ENCODE data around the gene ASPHD2. TPM values are rescaled to one million over a fixed set of nuclear protein-coding genes. Genes with fewer than 3 reads are reported as not detected.

The ASPHD2 gene
- total and polyA plus RNA-seq, 4 donors: 3.7 to 12.8 (median 10.0) TPM

DNA sequence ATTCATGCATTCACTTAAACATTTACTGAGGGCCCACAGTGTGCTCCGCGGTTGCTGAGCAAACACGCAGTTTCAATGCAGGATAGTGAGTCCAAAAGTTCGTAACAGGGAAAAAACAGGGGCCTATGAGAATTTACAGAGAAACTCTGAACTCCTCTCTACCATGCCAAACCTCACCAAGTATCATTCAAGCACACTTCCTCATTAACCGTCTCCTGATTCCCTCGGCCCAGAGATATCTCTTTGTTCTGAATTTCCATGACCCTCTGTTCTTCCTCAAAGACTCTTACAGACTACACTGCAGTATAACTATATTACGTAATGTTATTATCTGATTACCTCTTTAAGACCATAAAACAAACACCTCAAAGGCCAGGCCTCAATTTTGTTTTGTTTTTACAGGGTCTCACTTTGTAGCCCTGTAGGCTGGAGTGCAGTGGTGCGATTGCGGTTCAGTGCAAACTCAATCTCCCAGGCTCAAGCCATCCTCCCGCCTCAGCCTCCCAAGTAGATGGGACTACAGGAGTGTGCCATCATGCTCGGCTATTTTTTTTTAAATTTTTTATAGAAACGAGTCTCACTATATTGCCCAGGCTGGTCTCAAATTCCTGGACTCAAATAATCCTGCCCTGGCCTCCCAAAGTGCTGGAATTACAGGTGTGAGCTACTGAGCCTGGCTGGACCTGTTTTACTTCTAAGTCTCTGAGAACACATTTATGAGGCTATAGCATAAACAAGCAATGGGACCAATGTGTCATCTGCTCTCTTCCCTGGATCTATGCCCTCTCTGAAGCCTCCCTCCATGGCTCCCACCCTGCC lies 50.9 kb downstream of the ASPHD2 start:
- H3K4me3 ChIP-seq (ENCODE audit: low read depth, low read length): peak overlapping the region; percentile 17
- H3K9me3 ChIP-seq (ENCODE audit: control insufficient read depth, insufficient read depth, low read length): no peaks in the 10 kb centered on the region
- 75% methylated on average over 9 of the region's 12 CpGs for WGBS (ENCODE audit: insufficient coverage)
- peak overlapping the region; percentile 6 for H3K27ac ChIP-seq (ENCODE audit: low read depth, low read length)
- H3K27me3 ChIP-seq (ENCODE audit: control insufficient read depth, insufficient read depth, low read length): no peaks in the 10 kb centered on the region
- peaks cover 17% of the 10 kb centered on the region for H3K4me1 ChIP-seq (ENCODE audit: control insufficient read depth, insufficient read depth, low read length)
- peaks cover 28% of the 10 kb centered on the region for H3K36me3 ChIP-seq (ENCODE audit: control insufficient read depth, insufficient read depth, low read length)
- no peak for DNase-seq (ENCODE audit: low read depth in 4 of 6, low spot score in 6 of 6)

DNA sequence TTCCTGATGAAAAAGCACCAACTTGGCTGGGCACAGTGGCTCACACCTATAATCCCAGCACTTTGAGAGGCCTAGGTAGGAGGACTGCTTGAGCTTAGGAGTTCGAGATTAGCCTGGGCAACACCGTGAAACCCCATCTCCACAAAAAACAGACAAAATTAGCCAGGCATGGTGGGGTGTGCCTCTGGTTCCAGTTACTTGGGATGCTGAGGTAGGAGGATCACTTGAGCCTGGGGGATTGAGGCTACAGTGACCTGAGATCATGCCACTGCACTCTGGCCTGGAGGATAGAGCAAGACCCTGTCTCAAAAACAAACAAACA lies 51.5 kb downstream of the ASPHD2 start:
- Histone ChIP-seq H3K4me3 (ENCODE audit: low read depth, low read length) (no peak overlapping the region), H3K9me3 (ENCODE audit: control insufficient read depth, insufficient read depth, low read length) (no peaks in the 10 kb centered on the region), H3K36me3 (ENCODE audit: control insufficient read depth, insufficient read depth, low read length) (peaks cover 23% of the 10 kb centered on the region), H3K27ac (ENCODE audit: low read depth, low read length) (no peak overlapping the region), H3K27me3 (ENCODE audit: control insufficient read depth, insufficient read depth, low read length) (no peaks in the 10 kb centered on the region), H3K4me1 (ENCODE audit: control insufficient read depth, insufficient read depth, low read length) (peaks cover 17% of the 10 kb centered on the region)
- DNase-seq (ENCODE audit: low read depth in 4 of 6, low spot score in 6 of 6): no peak
- no CpG with 5 or more reads among the region's 2 CpGs for WGBS (ENCODE audit: insufficient coverage)

DNA sequence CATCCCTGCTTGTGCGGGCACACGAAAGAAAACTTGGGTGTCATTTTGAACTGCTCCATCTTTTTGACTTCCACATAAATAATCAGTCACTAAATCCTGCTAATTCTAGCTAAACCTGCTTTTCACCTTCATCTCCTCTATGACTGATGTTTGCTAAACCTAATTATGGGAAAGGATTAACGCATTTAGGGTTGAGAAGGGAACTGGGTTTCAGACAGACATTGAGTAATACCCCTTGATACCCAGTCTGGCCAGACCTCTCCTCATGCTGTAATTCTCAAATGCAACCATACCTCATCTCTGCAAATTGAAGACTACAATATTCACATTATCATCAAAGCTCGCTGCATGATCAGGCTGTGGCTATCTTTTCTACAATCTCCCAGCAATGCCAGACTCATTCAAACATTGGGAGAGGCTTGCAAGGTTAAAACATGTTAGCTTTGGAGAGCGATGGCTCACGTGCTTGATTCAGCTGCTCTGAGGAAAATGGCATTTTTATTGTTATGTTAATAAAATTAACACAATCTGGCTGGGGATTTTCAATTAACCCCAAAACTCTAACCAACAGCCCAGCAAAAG lies 52.1 kb downstream of the ASPHD2 start:
- DNase-seq (ENCODE audit: low read depth in 4 of 6, low spot score in 6 of 6): no peak
- H3K36me3 ChIP-seq (ENCODE audit: control insufficient read depth, insufficient read depth, low read length): peaks cover 17% of the 10 kb centered on the region
- H3K9me3 ChIP-seq (ENCODE audit: control insufficient read depth, insufficient read depth, low read length): no peaks in the 10 kb centered on the region
- H3K4me1 ChIP-seq (ENCODE audit: control insufficient read depth, insufficient read depth, low read length): peaks cover 17% of the 10 kb centered on the region
- no peaks in the 10 kb centered on the region for H3K27me3 ChIP-seq (ENCODE audit: control insufficient read depth, insufficient read depth, low read length)
- H3K4me3 ChIP-seq (ENCODE audit: low read depth, low read length): no peak overlapping the region
- H3K27ac ChIP-seq (ENCODE audit: low read depth, low read length): no peak overlapping the region
- 80% methylated on average over 1 of the region's 6 CpGs for WGBS (ENCODE audit: insufficient coverage)

DNA sequence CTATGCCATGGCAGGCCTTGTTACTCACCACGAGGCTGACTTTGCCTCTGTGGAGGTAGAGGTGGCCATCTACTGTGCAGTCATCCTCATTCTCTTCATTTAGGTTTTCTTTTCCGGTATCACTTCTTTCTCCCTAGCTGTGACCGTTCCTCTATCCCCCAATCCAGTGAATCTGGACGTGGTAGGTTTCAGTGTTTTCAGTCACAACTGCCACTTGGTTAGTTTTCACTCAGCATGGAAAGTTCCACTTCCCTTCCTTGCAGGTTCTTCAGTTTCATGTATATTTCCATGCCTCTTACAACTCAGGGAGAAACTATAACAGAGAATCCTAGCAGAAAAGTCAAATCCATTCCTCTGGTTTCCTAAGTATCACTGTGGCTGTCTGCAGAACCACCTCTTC lies 52.6 kb downstream of the ASPHD2 start:
- Histone ChIP-seq H3K36me3 (ENCODE audit: control insufficient read depth, insufficient read depth, low read length) (peaks cover 12% of the 10 kb centered on the region), H3K4me1 (ENCODE audit: control insufficient read depth, insufficient read depth, low read length) (peaks cover 17% of the 10 kb centered on the region), H3K4me3 (ENCODE audit: low read depth, low read length) (no peak overlapping the region), H3K9me3 (ENCODE audit: control insufficient read depth, insufficient read depth, low read length) (no peaks in the 10 kb centered on the region), H3K27me3 (ENCODE audit: control insufficient read depth, insufficient read depth, low read length) (no peaks in the 10 kb centered on the region), H3K27ac (ENCODE audit: low read depth, low read length) (no peak overlapping the region)
- no peak for DNase-seq (ENCODE audit: low read depth in 4 of 6, low spot score in 6 of 6)
- WGBS (ENCODE audit: insufficient coverage): 82% methylated on average over 4 of the region's 4 CpGs

DNA sequence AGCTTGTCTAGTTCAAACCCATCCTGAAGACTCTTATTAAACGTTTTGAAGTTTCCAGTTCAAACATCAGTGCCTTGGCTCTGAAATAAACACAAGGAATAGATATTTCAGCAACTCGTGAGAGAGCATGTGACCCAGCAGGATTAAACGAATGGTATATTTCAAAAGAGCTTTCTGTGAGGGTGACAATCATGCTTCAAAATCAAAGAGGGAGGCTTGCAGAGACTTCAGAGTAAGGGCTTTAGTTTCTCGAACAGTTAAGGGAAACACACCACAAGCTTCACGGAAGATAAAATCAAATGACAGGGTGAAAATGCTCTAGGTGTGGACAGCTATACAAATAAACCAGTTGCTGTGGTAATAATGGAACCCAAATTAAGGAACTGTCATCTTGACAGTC lies 53.1 kb downstream of the ASPHD2 start:
- no peak overlapping the region for H3K27ac ChIP-seq (ENCODE audit: low read depth, low read length)
- no peak overlapping the region for H3K4me3 ChIP-seq (ENCODE audit: low read depth, low read length)
- peaks cover 17% of the 10 kb centered on the region for H3K4me1 ChIP-seq (ENCODE audit: control insufficient read depth, insufficient read depth, low read length)
- H3K9me3 ChIP-seq (ENCODE audit: control insufficient read depth, insufficient read depth, low read length): no peaks in the 10 kb centered on the region
- WGBS (ENCODE audit: insufficient coverage): 92% methylated on average over 3 of the region's 5 CpGs
- DNase-seq (ENCODE audit: low read depth in 4 of 6, low spot score in 6 of 6): no peak
- peaks cover 12% of the 10 kb centered on the region for H3K36me3 ChIP-seq (ENCODE audit: control insufficient read depth, insufficient read depth, low read length)
- H3K27me3 ChIP-seq (ENCODE audit: control insufficient read depth, insufficient read depth, low read length): no peaks in the 10 kb centered on the region

DNA sequence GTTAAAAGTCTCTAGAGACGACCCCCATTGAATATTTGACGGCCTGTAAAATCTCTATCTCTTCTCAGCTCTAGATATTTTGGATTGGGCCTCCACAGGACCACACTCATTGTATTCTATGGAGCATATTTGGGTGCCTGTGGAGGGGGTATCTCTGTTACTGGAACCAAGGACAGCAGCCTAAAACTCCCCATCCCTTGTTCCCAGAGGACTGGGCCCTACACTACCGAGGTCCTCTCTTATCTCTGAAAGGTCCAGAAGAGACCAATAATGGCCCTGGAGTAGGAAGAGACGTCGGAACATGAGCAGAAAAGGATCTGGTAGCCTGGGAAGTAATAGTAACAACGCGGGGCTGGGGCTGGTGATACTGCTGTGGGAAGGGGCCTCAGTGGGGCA lies 54.0 kb downstream of the ASPHD2 start:
- Histone ChIP-seq H3K27ac (ENCODE audit: low read depth, low read length) (peak overlapping the region; percentile 94), H3K9me3 (ENCODE audit: control insufficient read depth, insufficient read depth, low read length) (no peaks in the 10 kb centered on the region), H3K36me3 (ENCODE audit: control insufficient read depth, insufficient read depth, low read length) (peaks cover 16% of the 10 kb centered on the region), H3K4me1 (ENCODE audit: control insufficient read depth, insufficient read depth, low read length) (peaks cover 17% of the 10 kb centered on the region), H3K27me3 (ENCODE audit: control insufficient read depth, insufficient read depth, low read length) (no peaks in the 10 kb centered on the region), H3K4me3 (ENCODE audit: low read depth, low read length) (peak overlapping the region; percentile 98)
- no peak for DNase-seq (ENCODE audit: low read depth in 4 of 6, low spot score in 6 of 6)
- 0% methylated on average over 4 of the region's 7 CpGs for WGBS (ENCODE audit: insufficient coverage)

DNA sequence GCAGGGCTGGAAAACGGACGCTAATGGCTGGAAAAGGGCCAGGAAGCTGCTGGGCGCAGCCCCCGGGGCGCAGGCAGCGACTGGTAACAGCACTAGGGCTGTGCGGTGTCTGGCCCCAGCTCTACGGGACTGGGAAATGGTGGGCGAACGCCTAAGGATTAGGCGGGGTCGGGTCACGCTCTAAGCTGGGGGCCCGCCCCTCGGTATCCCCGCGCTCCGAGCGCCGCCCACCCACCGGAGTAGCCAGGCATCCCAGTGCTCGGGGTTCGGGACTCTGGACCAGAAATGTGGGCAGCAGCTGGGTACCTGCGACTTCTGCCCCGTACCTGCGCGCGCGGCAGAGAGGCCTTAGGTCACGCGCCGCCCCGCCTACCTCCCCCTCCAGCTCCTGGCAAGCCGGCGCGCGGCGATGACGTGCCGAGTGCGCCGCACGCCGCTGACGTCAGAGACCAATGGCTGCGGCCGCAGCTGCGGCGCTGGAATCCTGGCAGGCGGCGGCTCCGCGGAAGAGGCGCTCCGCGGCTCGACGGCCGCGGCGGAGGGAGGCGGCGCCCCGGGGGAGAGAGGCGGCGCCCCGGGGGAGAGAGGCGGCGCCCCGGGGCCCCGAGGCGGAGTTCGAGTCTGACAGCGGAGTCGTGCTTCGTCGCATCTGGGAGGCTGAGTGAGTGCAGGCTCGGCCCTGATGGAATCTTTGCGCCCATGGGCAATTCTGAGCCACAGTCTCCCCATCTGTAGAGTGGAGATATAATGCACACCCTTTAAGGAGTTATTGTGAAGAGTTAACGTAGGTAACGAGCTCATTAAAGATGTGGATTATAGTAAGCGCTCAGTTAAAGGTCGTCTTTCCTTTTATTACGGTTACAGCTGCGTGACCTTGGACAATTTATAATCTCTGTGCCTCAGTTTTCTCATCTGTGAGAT lies 54.6 kb downstream of the ASPHD2 start, which contains the start of the genes HPS4 and SRRD:
Gene HPS4, minus strand, starts transcription at position 345 of the 921 bp plus-strand sequence. CDS start 2,021 bp downstream, outside the sequence.
Gene SRRD, plus strand, starts transcription at position 439 of the 921 bp plus-strand sequence. Its CDS starts 14 bp downstream, at position 453.
- Histone ChIP-seq H3K4me1 (ENCODE audit: control insufficient read depth, insufficient read depth, low read length) (peaks cover 16% of the 10 kb centered on the region), H3K27ac (ENCODE audit: low read depth, low read length) (peak within 1 kb of the TSS; percentile 94), H3K27me3 (ENCODE audit: control insufficient read depth, insufficient read depth, low read length) (no peaks in the 10 kb centered on the region), H3K4me3 (ENCODE audit: low read depth, low read length) (peak within 1 kb of the TSS; percentile 98), H3K9me3 (ENCODE audit: control insufficient read depth, insufficient read depth, low read length) (no peaks in the 10 kb centered on the region), H3K36me3 (ENCODE audit: control insufficient read depth, insufficient read depth, low read length) (peaks cover 16% of the 10 kb centered on the region)
- WGBS (ENCODE audit: insufficient coverage): under 1% methylated on average over 85 of the region's 85 CpGs
- DNase-seq (ENCODE audit: low read depth in 4 of 6, low spot score in 6 of 6): peak in 5 of 6 donors; percentile 76 to 96 (median 85)

DNA sequence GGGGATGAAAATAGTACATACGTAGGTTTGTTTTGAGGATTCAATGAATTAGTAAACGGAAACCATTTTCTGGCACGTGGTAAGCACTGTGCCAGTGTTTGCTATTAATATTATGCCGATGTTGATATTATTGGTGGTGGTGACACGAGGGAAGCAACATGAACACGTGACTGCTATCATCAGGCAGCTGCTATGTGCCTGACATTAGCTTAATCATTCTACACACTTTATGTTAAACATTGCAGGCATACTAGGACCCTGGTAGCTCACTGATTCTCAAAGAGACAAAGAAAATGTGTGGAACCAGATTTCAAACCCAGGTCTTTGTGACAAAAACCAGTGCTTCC lies 55.3 kb downstream of the ASPHD2 start:
- DNase-seq (ENCODE audit: low read depth in 4 of 6, low spot score in 6 of 6): no peak
- H3K27me3 ChIP-seq (ENCODE audit: control insufficient read depth, insufficient read depth, low read length): no peaks in the 10 kb centered on the region
- H3K27ac ChIP-seq (ENCODE audit: low read depth, low read length): no peak overlapping the region
- 3% methylated on average over 3 of the region's 6 CpGs for WGBS (ENCODE audit: insufficient coverage)
- H3K4me3 ChIP-seq (ENCODE audit: low read depth, low read length): peak overlapping the region; percentile 98
- H3K36me3 ChIP-seq (ENCODE audit: control insufficient read depth, insufficient read depth, low read length): peaks cover 21% of the 10 kb centered on the region
- peaks cover 15% of the 10 kb centered on the region for H3K4me1 ChIP-seq (ENCODE audit: control insufficient read depth, insufficient read depth, low read length)
- H3K9me3 ChIP-seq (ENCODE audit: control insufficient read depth, insufficient read depth, low read length): no peaks in the 10 kb centered on the region

DNA sequence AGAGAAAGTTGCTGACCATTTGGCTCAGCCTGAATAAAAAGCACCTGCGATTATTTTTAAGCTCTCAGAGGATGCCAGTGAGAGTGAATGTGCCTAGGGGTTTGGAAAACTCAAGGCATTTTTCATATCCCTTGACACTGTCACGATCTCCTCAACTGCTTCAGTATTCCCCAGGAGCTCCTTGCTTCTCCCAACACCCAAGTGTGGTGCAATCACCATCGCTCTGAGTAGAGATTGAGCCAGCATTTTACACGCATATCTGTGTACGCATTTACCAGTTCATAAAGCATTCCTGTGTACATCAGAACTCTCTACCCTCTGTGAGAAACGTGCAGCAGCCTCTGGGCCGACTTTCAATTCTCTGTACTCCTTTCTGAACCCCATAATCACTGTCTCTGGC lies 56.0 kb downstream of the ASPHD2 start:
- no peaks in the 10 kb centered on the region for H3K27me3 ChIP-seq (ENCODE audit: control insufficient read depth, insufficient read depth, low read length)
- peaks cover 14% of the 10 kb centered on the region for H3K4me1 ChIP-seq (ENCODE audit: control insufficient read depth, insufficient read depth, low read length)
- H3K4me3 ChIP-seq (ENCODE audit: low read depth, low read length): no peak overlapping the region
- WGBS (ENCODE audit: insufficient coverage): 78% methylated on average over 7 of the region's 7 CpGs
- no peak for DNase-seq (ENCODE audit: low read depth in 4 of 6, low spot score in 6 of 6)
- H3K36me3 ChIP-seq (ENCODE audit: control insufficient read depth, insufficient read depth, low read length): peaks cover 27% of the 10 kb centered on the region
- H3K27ac ChIP-seq (ENCODE audit: low read depth, low read length): no peak overlapping the region
- H3K9me3 ChIP-seq (ENCODE audit: control insufficient read depth, insufficient read depth, low read length): no peaks in the 10 kb centered on the region

Data from spinal cord (tissue), 10 donors.